ENCODE results near the gene MPHOSPH9. TPM values are rescaled to one million over a fixed set of nuclear protein-coding genes. Genes with fewer than 3 reads are reported as not detected.
A peak's percentile ranks its signal among the peaks of the same experiment; 100 is the strongest.

The MPHOSPH9 gene
- 20.8 TPM for total RNA-seq
- long read RNA-seq, full-length matches to known transcripts: 1 of 9 reads
- long read RNA-seq, partial matches to known transcripts: 1 of 9 reads
- long read RNA-seq, other reads (novel, unspliced or antisense): 7 of 9 reads

DNA sequence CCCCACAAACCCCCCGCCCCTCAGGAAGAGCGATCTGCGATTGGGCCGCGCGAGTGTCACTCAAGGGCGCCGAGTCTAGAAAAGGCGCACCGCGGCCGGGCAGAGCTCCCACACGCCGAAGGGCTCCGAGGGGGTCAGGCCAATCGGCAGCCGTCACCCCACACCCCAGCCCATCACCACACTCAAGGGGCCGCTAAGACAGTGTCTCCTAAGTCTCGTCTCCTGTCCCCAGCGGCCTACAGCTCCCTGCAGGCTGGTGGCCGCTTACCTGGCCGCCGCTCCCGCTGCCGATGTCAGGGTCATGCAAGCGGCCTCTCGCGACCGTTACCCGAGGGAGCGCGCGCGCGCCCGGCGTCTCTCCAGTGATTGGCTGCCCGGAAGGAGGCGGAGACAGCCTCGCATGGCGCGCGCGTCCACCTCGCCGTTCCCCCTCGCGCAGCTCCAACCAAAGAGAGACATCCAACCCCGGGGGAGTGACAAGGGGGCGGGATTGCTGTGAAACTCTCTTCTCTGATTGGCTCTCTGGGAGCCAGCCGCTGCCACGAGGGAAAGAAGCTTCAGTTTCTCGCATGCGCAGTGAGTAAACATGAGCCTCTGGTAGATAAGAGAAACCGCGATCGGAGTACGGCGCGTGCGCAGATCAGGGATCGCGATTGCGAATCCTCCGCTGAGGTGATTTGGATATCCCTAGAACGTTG is at the start of gene MPHOSPH9, which contains the start of gene MTRFR:
Gene MPHOSPH9 (minus strand): TSS at position 335 of the 698 bp plus-strand sequence. CDS start 2,777 bp downstream, outside the sequence.
Gene MTRFR (plus strand): TSS at position 630 of the 698 bp plus-strand sequence. CDS start 20,239 bp downstream, outside the sequence.
- intact Hi-C loops (cut with DNase I): no loop called here
- DNase-seq: peak; percentile 99
- ATAC-seq (ENCODE audit: poor library complexity): peak; percentile 98

DNA sequence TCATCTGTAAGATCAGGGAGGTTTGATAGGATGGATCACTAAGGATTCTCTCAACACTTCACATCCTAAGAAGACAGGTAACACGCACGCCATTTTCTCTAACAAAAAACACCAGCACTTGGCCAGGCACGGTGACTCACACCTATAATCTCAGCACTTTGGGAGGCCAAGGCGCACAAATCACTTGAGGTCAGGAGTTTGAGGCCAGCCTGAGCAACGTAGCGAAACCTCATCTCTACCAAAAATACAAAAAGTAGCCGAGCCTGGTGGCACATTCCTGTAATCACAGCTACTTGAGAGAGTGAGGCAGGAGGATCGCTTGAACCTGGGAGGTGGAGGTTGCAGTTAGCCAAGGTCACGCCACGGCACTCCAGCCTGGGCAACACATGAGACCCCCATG is 49.2 kb upstream of the MPHOSPH9 start:
- intact Hi-C loops (cut with DNase I): no loop called here
- ATAC-seq (ENCODE audit: poor library complexity): no peak
- DNase-seq: no peak

GRCh38 chr12:123280971-123281370 is 48.0 kb upstream of the MPHOSPH9 start:
- DNase-seq (no peak), ATAC-seq (ENCODE audit: poor library complexity) (no peak)
- intact Hi-C loops (cut with DNase I): no loop called here

DNA sequence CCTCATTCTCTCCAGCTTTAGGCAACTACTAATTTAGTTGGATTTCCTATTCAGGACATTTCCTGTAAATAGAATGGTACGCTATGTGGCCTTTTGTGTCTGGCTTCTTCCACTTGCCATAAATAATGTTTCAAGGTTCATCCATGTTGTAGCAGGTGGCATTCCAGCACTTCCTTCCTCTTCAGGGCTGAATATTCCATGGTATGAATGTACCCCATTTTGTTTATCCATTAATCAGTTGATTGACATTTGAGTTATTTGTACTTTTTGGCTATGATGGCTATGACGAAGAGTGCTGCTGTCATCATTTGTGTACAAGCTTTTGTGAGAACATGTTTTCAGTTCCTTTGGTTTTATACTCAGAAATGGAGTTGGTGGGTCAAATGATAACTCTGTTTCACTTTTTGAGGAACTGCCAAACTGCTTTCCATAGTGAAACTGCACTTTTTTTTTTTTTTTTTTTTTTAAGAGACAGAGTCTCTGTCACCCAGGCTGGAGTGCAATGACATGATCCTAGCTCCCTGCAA is 45.2 kb upstream of the MPHOSPH9 start:
- intact Hi-C loops (cut with DNase I): no loop called here
- DNase-seq (no peak), ATAC-seq (ENCODE audit: poor library complexity) (peak; percentile 45)

GRCh38 chr12:123273166-123273565 is 40.2 kb upstream of the MPHOSPH9 start:
- intact Hi-C loops (cut with DNase I): no loop called here
- no peak for DNase-seq
- no peak for ATAC-seq (ENCODE audit: poor library complexity)

GRCh38 chr12:123271001-123271668 is 38.2 kb upstream of the MPHOSPH9 start:
- intact Hi-C loops (cut with DNase I): no loop called here
- peak; percentile 85 for DNase-seq
- peak; percentile 69 for ATAC-seq (ENCODE audit: poor library complexity)

GRCh38 chr12:123270214-123271000 is 37.5 kb upstream of the MPHOSPH9 start:
- intact Hi-C loops (cut with DNase I): no loop called here
- ATAC-seq (ENCODE audit: poor library complexity): peak; percentile 11
- peak; percentile 58 for DNase-seq

DNA sequence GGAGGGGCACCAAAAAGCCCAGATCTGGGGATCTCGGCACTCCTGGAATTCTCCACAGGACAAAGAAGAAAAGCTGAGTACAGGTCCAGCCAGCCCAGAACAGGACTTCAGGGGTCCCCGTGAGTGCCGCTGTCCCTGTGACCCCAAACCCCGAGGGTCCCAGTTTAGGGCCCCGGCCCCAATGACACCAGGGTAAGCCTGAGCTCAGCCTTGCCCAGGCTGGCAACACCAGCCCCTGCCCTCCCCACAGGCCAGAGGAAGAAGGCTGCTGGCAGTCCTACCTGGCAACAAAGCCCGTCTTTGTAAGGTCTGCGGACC is 36.9 kb upstream of the MPHOSPH9 start:
- ATAC-seq (ENCODE audit: poor library complexity): no peak
- intact Hi-C loops (cut with DNase I): no loop called here
- no peak for DNase-seq

- DNase-seq: peak; percentile 86
- intact Hi-C loops (cut with DNase I): no loop called here
- peak; percentile 56 for ATAC-seq (ENCODE audit: poor library complexity)
Measured at GRCh38 chr12:123269395-123269892, 36.5 kb upstream of the MPHOSPH9 start.

DNA sequence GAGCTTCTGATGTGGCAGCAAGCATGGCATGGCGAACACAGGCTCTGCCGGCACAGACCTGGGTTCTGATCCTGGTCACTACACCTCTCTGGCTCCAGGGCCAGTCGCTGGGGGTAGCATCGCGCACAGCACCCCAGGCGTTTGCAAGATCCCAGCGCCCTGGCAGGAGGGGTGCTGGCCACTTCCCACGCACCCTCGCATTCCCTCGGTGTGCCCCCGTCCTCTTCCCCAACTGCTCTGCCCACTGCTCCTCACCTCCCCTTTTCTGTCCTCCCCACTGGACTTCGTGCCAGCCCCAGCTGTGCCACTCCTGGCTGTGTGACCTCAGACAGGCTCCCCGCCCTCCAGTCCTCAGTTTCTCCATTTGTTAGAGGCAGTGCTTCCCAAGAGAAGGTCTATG is 35.9 kb upstream of the MPHOSPH9 start:
- intact Hi-C loops (cut with DNase I): no loop called here
- ATAC-seq (ENCODE audit: poor library complexity) (no peak), DNase-seq (no peak)

GRCh38 chr12:123267991-123268843 is 35.3 kb upstream of the MPHOSPH9 start:
- DNase-seq: peak; percentile 62
- ATAC-seq (ENCODE audit: poor library complexity): peak; percentile 6
- intact Hi-C loops (cut with DNase I): no loop called here

GRCh38 chr12:123267335-123267920 is 34.5 kb upstream of the MPHOSPH9 start:
- no peak for ATAC-seq (ENCODE audit: poor library complexity)
- no peak for DNase-seq
- intact Hi-C loops (cut with DNase I): no loop called here

GRCh38 chr12:123266679-123267277 is 33.8 kb upstream of the MPHOSPH9 start:
- ATAC-seq (ENCODE audit: poor library complexity) (no peak), DNase-seq (no peak)
- intact Hi-C loops (cut with DNase I): no loop called here

DNA sequence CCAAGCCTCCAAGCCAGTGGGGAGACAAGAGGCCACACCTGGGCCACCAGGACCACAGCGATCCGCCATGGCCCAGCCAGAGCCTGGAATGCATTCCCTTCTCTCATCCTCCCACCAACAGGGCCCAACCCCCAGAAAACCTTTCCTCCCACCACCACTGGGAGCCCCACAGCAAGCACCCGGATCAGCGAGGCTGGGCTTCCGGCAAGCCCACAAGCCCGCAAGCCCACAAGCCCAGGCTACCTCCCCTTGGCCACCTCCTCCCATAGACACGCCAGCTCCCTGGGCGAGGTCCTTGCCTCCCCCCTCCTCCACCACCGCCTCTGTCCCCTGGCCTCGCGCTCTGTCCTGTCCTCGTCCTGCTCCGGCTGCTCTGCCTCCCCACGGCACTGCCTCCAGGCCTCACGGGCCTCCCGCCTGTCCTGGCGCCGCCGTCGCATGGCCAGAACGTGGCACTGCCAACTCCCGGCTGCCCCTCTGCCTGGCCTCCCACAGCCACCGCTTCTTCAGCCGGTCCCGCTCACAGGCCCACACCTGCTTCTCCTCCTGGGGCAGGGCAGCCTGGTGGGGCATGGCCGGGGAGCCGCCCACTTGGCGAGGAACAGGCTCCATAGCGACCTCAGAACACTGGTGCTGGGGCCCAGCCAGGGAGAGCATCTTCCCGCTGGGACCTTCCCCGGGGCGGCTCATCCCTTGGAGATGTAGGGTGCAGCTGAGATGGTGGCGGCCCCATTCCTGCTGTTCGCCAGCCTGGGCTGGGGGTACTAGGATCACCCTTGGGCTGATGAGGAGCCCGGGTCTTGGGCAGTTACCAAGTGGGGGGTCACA is 33.1 kb upstream of the MPHOSPH9 start:
- intact Hi-C loops (cut with DNase I): no loop called here
- no peak for ATAC-seq (ENCODE audit: poor library complexity)
- DNase-seq: no peak

GRCh38 chr12:123264642-123265041 is 31.7 kb upstream of the MPHOSPH9 start:
- ATAC-seq (ENCODE audit: poor library complexity) (no peak), DNase-seq (no peak)
- intact Hi-C loops (cut with DNase I): no loop called here

DNA sequence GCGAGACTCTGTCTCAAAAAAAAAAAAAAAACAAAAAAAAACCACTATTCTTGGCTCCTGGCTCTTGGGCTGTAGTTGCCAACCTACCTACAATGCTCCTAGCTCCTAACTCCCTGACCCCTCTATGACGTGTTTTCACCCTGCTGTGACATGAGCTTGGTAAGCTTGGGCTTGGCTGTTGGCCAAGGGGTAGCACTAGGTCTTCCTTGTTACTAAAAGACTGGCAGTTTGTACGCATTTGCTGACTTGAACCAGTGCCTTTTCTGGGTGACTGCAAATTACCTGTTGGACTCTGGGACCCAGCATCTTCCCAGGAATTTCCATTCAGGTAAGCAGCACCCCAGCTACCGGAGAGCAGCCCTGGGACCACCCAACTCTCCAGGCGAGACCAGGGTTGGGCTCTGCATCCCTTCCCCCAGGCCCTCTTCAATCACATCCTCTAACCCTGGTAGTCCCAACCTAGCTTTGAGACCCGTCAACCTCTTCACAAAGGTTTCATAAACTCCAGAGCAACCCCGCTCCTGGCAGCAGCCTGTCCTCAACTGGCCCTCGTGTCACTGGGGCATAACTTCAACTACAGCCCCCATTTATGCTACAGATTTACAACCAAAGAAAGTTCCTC is 30.4 kb upstream of the MPHOSPH9 start:
- DNase-seq: no peak

More for the DNA sequence above, 30.4 kb upstream of the MPHOSPH9 start:
- ATAC-seq (ENCODE audit: poor library complexity): no peak
- intact Hi-C loops (cut with DNase I): no loop called here
